ENCODE results near the gene PRR22.
A peak's percentile ranks its signal among the peaks of the same experiment; 100 is the strongest.

Gene PRR22

GRCh38 chr19:5789886-5790558 is 5.5 kb upstream of the PRR22 start:
- peak; percentile 59 for DNase-seq (ENCODE audit: low spot score)
- ChIA-PET POLR2A (ENCODE audit: low non-redundant PET) (interaction anchor here (0.9 kb wide), 1 partner anchor 114 kb away, joined by 3 read pairs; no protein-coding TSS in a partner anchor), CTCF (interaction anchor here (0.6 to 2.8 kb wide), 4 partner anchors 14 to 100 kb away, joined by 3 to 13 read pairs (median 5); partner anchors contain the start of genes NRTN and RPL36)
- TF ChIP-seq, protein P1, sequence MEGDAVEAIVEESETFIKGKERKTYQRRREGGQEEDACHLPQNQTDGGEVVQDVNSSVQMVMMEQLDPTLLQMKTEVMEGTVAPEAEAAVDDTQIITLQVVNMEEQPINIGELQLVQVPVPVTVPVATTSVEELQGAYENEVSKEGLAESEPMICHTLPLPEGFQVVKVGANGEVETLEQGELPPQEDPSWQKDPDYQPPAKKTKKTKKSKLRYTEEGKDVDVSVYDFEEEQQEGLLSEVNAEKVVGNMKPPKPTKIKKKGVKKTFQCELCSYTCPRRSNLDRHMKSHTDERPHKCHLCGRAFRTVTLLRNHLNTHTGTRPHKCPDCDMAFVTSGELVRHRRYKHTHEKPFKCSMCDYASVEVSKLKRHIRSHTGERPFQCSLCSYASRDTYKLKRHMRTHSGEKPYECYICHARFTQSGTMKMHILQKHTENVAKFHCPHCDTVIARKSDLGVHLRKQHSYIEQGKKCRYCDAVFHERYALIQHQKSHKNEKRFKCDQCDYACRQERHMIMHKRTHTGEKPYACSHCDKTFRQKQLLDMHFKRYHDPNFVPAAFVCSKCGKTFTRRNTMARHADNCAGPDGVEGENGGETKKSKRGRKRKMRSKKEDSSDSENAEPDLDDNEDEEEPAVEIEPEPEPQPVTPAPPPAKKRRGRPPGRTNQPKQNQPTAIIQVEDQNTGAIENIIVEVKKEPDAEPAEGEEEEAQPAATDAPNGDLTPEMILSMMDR (conservative IDR thresholded peaks at IDR 0.05; ENCODE audit: low read depth) = no peak
- H3K27ac ChIP-seq = peak overlapping the region; percentile 97

GRCh38 chr19:5789351-5789761 is 4.8 kb upstream of the PRR22 start:
- no peak for DNase-seq (ENCODE audit: low spot score)
- peak overlapping the region; percentile 97 for H3K27ac ChIP-seq
- POLR2A ChIA-PET (ENCODE audit: low non-redundant PET) = interaction anchor here (0.9 kb wide), 1 partner anchor 115 kb away, joined by 3 read pairs; no protein-coding TSS in a partner anchor
- TF ChIP-seq, protein P1 (conservative IDR thresholded peaks at IDR 0.05; ENCODE audit: low read depth) = no peak
- CTCF ChIA-PET = interaction anchor here (1.1 kb wide), 2 partner anchors 15 to 19 kb away, joined by 3 to 7 read pairs; no protein-coding TSS in a partner anchor

DNA sequence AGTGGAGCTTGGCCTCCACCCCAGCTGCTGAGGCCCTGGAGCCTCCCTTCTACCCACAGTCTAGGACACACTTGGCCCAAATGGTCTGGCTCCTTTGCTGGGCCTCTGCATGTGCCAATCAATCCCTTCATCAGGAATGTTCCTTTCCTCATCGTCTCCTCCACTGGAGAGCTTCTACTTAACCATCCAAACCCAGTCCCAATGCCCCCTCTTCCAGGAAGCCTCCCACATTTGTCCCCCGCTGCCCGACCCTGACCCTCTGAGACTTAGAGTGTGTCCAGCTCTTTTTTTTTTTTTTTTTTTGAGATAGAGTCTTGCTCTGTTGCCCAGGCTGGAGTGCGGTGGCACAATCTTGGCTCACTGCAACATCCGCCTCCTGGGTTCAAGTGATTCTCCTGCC is 3.9 kb upstream of the PRR22 start:
- TF ChIP-seq, protein P1 (conservative IDR thresholded peaks at IDR 0.05; ENCODE audit: low read depth) = no peak
- POLR2A ChIA-PET (ENCODE audit: low non-redundant PET) = interaction anchor here (0.6 to 0.7 kb wide), 2 partner anchors 21 to 51 kb away, joined by 5 to 7 read pairs; no protein-coding TSS in a partner anchor
- H3K27ac ChIP-seq = peak overlapping the region; percentile 97
- CTCF ChIA-PET = no interaction called here
- no peak for DNase-seq (ENCODE audit: low spot score)

DNA sequence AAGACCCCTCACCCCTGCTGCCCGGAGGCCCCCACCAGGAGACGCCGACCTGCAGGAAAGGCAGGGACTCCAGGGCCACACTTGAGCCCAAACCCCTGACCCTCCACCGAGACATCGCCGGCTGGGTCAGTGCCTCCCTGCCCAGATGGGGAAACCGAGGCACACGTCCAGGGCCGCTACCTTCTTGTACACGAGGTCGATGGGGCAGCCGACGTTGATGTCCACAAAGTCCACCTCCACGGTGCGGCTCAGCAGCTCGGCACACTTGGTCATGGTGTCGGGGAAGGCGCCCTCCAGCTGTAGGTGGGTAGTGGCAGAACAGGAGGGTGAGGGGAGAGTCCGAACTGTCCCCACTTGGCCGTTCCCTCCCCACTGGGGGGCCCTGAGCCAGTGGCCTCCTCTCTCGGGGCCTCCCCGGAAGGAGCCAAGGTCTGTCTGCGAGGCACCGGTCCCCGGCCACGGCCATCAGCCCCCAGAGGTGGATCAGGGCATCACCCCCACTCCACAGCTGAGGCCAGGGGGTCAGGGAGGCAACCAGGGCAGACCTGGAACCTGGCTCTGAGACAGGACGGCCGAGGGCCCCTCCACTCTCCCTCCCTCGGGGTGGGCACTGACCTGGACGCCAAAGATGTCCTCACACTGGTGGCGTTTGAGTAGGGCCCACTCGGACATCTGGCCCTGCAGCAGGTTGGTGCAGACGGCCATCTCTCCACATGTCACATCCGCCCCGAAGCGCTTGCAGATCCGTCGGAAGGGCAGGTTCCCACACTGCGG is 3.0 kb upstream of the PRR22 start:
- ChIA-PET CTCF (interaction anchor here (0.6 kb wide), 1 partner anchor 12 kb away, joined by 3 read pairs; no protein-coding TSS in a partner anchor), POLR2A (ENCODE audit: low non-redundant PET) (no interaction called here)
- no peak for DNase-seq (ENCODE audit: low spot score)
- peak overlapping the region; percentile 97 for H3K27ac ChIP-seq
- TF ChIP-seq, protein P1 (conservative IDR thresholded peaks at IDR 0.05; ENCODE audit: low read depth) = no peak

DNA sequence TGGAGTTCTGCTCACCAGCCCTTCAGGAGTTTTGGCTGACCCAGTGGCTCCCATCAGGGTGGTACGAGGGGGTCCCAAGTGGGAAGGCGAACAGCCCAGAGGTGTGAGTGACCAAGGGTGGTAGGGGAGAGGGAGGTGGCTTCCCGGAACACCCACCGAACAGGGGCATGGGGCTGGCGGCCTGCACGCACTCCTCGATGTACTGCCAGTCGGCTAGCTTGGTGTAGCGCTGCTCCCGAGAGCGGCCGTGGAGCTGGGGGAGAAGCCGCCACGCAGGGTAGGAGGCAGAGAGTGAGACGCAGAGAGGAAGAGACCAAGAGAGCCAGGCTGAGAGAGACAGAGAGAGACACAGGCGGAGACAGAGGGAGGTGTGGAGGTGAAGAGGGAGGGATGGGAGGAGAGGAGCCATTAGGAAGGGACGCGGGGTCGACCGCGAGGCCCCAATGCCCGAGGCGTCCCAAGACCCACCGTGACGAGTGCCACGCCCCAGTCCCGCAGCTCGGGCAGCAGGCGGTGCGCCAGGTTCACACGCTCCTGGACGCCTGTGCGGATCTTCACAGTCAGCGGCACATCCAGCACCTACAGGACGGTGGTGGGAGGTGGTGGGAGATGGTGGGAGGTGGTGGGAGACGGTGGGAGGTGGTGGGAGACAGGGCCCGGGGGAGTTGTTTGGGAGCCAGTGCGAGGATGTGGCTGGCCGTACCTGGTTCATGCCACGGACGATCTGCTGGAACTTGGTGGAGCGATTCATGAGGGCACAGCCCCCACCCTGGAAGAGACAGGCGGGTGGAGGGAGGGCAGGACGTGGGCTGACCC is 2.3 kb upstream of the PRR22 start:
- peak overlapping the region; percentile 2; the same call in 1 of the 2 replicates for H3K27ac ChIP-seq
- TF ChIP-seq, protein P1 (conservative IDR thresholded peaks at IDR 0.05; ENCODE audit: low read depth) = no peak
- DNase-seq (ENCODE audit: low spot score) = no peak
- ChIA-PET POLR2A (ENCODE audit: low non-redundant PET) (no interaction called here), CTCF (no interaction called here)

DNA sequence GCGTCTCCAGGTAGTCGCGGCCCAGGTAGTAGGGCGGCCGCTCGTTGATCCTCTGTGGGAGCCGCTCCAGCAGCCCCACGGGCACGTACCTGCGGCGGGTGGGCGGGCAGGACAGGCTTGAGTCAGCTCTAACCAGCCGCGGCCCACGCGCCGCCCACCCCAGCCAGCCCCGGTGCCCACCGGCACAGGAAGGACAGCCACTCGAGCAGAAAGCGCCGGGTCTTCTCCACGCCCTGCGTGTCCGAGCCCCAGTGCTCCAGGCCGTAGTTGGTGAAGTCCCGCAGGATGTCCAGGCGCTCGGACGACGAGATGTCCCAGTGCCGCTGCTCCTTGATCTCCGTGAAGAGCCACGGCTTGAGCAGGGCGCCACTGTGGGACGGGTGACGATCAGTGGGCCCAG is 877 bp upstream of the PRR22 start:
- POLR2A ChIA-PET (ENCODE audit: low non-redundant PET) = no interaction called here
- TF ChIP-seq, protein P1 (conservative IDR thresholded peaks at IDR 0.05; ENCODE audit: low read depth) = no peak
- H3K27ac ChIP-seq = 0 out of 2 replicates have a peak overlapping the region, but pooled peaks have one; percentile 2
- no peak for DNase-seq (ENCODE audit: low spot score)
- CTCF ChIA-PET = interaction anchor here (0.6 kb wide), 1 partner anchor 64 kb away, joined by 4 read pairs; no protein-coding TSS in a partner anchor
